ENCODE data around the gene CT45A5.
"Not testable (repeated sequence)": the region's sequence is repeated elsewhere in the genome, so short reads cannot be mapped to it uniquely, and the experiment has no call there.

The CT45A5 gene, protein sequence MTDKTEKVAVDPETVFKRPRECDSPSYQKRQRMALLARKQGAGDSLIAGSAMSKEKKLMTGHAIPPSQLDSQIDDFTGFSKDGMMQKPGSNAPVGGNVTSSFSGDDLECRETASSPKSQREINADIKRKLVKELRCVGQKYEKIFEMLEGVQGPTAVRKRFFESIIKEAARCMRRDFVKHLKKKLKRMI

DNA sequence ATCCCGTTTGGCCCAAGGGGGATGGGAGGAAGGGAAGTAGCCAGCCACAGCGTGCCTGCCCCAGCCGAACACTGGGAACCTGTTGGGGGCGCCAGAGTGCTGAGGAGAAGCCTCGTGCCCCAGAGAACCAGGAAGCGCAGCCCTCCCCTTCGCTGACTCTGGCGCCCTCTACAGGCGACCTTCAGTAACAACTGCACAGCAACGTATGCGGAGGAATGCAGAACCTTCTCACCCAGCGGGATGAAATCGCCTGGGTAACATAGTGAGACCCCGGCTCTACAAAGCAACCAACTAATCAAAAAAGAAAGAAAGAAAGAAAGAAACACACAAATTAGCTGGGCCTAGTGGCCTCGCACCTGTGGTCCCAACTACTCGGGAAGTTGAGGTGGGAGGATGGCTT lies at the start of gene CT45A5:
Gene CT45A5, minus strand, starts transcription at position 101 of the 400 bp plus-strand sequence. CDS start 3,774 bp downstream, outside the sequence.
- H3K9me3 Mint-ChIP-seq, ATAC-seq, H3K4me3 Mint-ChIP-seq, H3K27ac Mint-ChIP-seq, H3K27me3 Mint-ChIP-seq, H3K4me1 Mint-ChIP-seq, H3K36me3 Mint-ChIP-seq: not testable (repeated sequence)

DNA sequence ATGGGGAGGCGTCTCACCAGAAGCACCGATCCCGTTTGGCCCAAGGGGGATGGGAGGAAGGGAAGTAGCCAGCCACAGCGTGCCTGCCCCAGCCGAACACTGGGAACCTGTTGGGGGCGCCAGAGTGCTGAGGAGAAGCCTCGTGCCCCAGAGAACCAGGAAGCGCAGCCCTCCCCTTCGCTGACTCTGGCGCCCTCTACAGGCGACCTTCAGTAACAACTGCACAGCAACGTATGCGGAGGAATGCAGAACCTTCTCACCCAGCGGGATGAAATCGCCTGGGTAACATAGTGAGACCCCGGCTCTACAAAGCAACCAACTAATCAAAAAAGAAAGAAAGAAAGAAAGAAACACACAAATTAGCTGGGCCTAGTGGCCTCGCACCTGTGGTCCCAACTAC lies 34.6 kb upstream of the CT45A5 start, which contains the start of gene CT45A2:
Gene CT45A2, minus strand, starts transcription at position 101 of the 400 bp plus-strand sequence. CDS start 3,747 bp downstream, outside the sequence.
- not testable (repeated sequence) for H3K27me3 Mint-ChIP-seq, ATAC-seq, H3K27ac Mint-ChIP-seq, H3K4me1 Mint-ChIP-seq, H3K9me3 Mint-ChIP-seq, H3K4me3 Mint-ChIP-seq, H3K36me3 Mint-ChIP-seq

DNA sequence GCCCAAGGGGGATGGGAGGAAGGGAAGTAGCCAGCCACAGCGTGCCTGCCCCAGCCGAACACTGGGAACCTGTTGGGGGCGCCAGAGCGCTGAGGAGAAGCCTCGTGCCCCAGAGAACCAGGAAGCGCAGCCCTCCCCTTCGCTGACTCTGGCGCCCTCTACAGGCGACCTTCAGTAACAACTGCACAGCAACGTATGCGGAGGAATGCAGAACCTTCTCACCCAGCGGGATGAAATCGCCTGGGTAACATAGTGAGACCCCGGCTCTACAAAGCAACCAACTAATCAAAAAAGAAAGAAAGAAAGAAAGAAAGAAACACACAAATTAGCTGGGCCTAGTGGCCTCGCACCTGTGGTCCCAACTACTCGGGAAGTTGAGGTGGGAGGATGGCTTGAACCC lies 17.4 kb upstream of the CT45A5 start, which contains the start of gene CT45A6:
Gene CT45A6, minus strand, starts transcription at position 101 of the 400 bp plus-strand sequence. CDS start 3,794 bp downstream, outside the sequence.
- not testable (repeated sequence) for ATAC-seq, H3K27ac Mint-ChIP-seq, H3K36me3 Mint-ChIP-seq, H3K4me1 Mint-ChIP-seq, H3K4me3 Mint-ChIP-seq, H3K9me3 Mint-ChIP-seq, H3K27me3 Mint-ChIP-seq

DNA sequence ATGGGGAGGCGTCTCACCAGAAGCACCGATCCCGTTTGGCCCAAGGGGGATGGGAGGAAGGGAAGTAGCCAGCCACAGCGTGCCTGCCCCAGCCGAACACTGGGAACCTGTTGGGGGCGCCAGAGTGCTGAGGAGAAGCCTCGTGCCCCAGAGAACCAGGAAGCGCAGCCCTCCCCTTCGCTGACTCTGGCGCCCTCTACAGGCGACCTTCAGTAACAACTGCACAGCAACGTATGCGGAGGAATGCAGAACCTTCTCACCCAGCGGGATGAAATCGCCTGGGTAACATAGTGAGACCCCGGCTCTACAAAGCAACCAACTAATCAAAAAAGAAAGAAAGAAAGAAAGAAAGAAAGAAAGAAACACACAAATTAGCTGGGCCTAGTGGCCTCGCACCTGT lies 17.2 kb downstream of the CT45A5 start, which contains the start of gene CT45A3:
Gene CT45A3, minus strand, starts transcription at position 101 of the 400 bp plus-strand sequence. CDS start 3,747 bp downstream, outside the sequence.
- H3K9me3 Mint-ChIP-seq, H3K4me3 Mint-ChIP-seq, H3K36me3 Mint-ChIP-seq, H3K4me1 Mint-ChIP-seq, H3K27ac Mint-ChIP-seq, ATAC-seq, H3K27me3 Mint-ChIP-seq: not testable (repeated sequence)

DNA sequence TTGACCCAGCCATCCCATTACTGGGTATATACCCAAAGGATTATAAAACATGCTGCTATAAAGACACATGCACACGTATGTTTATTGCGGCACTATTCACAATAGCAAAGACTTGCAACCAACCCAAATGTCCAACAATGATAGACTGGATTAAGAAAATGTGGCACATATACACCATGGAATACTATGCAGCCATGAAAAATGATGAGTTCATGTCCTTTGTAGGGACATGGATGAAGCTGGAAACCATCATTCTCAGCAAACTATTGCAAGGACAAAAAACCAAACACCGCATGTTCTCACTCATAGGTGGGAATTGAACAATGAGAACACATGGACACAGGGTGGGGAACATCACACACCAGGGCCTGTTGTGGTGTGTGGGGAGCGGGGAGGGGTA lies 40.6 kb downstream of the CT45A5 start:
- not testable (repeated sequence) for H3K9me3 Mint-ChIP-seq, H3K27ac Mint-ChIP-seq, H3K27me3 Mint-ChIP-seq, H3K36me3 Mint-ChIP-seq, ATAC-seq, H3K4me1 Mint-ChIP-seq, H3K4me3 Mint-ChIP-seq

DNA sequence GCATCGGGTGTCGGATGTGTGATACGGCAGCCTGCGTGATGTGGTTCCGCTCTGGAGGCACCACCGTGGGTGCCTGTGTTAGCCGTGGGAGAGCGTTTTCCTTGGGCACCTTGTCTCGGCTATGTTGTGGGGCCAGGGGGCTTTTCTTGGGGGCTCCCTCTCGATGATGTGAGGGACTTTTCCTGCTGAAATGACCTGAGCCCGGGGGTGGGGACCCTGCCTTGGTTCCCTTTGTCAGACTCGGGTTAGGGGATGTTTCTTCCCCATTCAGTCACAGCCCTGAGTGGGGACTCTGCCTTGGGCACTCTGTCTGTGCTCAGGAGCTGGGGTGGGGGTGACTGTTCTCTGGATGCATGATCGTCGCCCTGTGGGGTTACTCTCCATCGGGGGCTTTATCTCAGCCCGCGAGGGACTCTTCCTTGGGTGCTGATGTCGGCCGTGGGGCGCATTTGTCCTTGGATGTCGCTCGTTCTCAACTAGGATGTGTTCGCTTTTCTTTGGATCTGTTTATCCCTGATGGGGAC lies 44.0 kb downstream of the CT45A5 start:
- Mint-ChIP-seq H3K27ac (no peak overlapping the region), H3K36me3 (no peaks in the 10 kb centered on the region), H3K27me3 (peaks cover 9% of the 10 kb centered on the region), H3K4me3 (no peak overlapping the region), H3K9me3 (no peaks in the 10 kb centered on the region), H3K4me1 (peaks cover 5% of the 10 kb centered on the region)
- no peak for ATAC-seq

DNA sequence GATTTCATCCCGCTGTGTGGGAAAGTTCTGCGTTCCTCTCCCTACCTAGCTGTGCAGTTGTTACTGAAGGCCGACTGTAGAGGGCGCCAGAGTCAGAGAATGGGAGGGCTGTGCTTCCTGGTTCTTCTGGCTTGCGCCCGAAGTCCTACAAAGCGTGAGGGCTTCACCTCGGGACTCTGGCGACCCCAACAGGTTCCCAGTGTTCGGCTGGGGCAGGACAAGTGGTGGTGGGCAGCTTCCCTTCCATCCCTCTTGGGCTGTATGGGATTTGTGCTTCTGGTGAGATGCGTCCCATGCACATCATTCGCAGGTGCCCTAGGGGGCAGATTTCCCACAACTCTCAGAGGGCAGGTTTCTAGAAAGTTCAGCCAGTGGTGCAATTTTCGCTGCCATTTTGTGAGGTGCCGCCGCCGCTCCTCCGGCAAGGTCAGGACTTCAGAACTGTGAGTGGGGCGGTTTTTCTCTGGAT lies 44.6 kb downstream of the CT45A5 start:
- Mint-ChIP-seq H3K27me3 (peaks cover 9% of the 10 kb centered on the region), H3K4me1 (peaks cover 5% of the 10 kb centered on the region), H3K27ac (no peak overlapping the region), H3K9me3 (no peaks in the 10 kb centered on the region), H3K4me3 (no peak overlapping the region), H3K36me3 (no peaks in the 10 kb centered on the region)
- ATAC-seq = peak; percentile 20

DNA sequence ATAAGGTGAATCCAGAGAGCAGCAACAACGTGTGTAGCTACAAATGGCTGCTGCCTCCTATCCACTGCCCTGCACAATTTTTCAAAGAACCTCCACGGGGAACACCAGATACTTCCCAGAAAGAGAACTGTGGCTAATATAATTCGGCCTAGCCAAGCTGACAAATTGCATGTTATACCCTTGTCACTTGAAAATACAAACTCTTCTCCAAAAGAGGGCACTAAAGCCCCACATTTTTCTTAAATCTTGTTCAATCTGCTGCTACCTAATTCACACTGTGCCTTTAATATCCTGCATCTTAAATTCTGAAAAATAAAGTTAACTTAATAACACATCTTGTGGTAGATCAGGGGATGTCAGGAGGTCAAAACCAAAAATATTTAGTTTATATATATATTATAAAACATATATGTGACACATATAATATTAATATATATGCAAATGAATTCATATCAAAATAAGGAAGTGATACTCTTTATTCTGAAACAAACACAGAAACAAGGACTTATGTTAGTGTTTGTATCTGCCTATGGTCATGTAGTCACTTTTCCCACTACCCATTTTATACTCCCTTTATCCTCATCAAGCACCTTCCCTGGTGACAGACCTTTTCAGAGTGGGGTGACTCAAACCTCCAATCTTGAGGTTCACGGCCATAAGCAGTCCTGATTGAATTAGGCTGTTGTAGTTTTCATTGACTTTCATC lies 47.8 kb downstream of the CT45A5 start:
- H3K4me1 Mint-ChIP-seq = peaks cover 5% of the 10 kb centered on the region
- no peak overlapping the region for H3K4me3 Mint-ChIP-seq
- peak overlapping the region; percentile 55 for H3K27ac Mint-ChIP-seq
- peaks cover 9% of the 10 kb centered on the region for H3K27me3 Mint-ChIP-seq
- no peaks in the 10 kb centered on the region for H3K9me3 Mint-ChIP-seq
- ATAC-seq = no peak
- no peaks in the 10 kb centered on the region for H3K36me3 Mint-ChIP-seq

DNA sequence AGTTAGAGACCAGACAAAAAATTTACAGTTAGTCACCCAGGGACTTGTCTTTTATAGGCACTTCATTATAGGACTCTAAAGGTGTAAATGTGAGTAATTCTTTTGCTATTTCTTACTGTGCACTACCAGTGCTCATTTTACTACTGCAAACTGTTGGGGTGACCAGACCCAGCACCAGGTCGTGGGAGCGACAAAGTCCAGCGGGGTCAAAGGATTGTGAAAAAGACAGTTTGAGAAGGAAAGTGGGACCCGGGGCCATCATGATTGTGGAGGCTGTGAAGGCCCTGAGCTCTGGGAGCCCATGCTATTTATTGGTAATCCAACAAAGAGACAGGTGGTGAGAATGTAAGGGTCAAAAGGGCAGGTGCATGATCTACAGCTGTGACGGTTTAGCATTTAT lies 50.6 kb downstream of the CT45A5 start:
- H3K27ac Mint-ChIP-seq, H3K9me3 Mint-ChIP-seq, H3K4me3 Mint-ChIP-seq, H3K27me3 Mint-ChIP-seq, H3K4me1 Mint-ChIP-seq, H3K36me3 Mint-ChIP-seq, ATAC-seq: not testable (repeated sequence)
